ENCODE results near the gene UBE2S. TPM values are rescaled to one million over a fixed set of nuclear protein-coding genes. Genes with fewer than 3 reads are reported as not detected.

Gene UBE2S
- total and polyA plus RNA-seq, 2 of the 8 experiments (the other 6 are each of a cell fraction or from before 2014, with no cell fraction given): 398 to 530 TPM

DNA sequence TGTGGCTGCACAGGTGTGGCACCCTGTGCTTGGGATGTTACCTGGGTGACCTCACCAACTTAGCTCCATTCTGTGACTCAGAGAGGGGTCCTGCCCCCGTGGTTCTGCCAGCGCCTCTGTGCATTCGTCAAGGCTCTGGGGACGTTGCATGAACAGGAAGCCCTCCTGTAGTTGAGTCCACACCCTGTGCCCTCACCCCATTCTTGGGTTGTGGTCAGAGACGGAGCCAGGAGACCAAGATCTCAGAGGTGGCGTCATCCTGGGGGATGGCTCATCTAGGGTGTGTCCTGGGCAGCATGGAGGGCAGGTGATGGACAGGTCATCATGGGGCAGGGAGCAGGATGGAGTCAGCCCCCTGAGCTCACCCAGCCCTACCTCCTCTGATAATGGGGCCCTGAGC, 55.5 kb downstream of the UBE2S start:
- Histone ChIP-seq H3K4me3 (ENCODE audit: extremely low read depth in 1 of 4, insufficient read depth in 2 of 4, low read depth in 3 of 4, low read length in 4 of 4) (no peak overlapping the region), H4K91ac (replicated peaks; ENCODE audit: insufficient read length, low read length) (peak overlapping the region; percentile 46), H2BK12ac (ENCODE audit: low read depth, low read length) (peak overlapping the region; percentile 68; the same call in 1 of the 2 replicates), H3K4ac (replicated peaks; ENCODE audit: insufficient read length, low read depth, low read length) (no peak overlapping the region), H3K4me1 (replicated peaks in 1 of 4; ENCODE audit: control insufficient read depth in 3 of 4, insufficient read depth in 4 of 4, low read length in 3 of 4) (peaks cover 11 to 44% (median 26%) of the 10 kb centered on the region in 4 experiments), H2BK120ac (replicated peaks; ENCODE audit: low read depth, low read length) (no peak overlapping the region), H3K9ac (replicated peaks in 1 of 4; ENCODE audit: extremely low read depth in 1 of 4, low read depth in 3 of 4, low read length in 3 of 4) (no peak overlapping the region), H3K14ac (ENCODE audit: insufficient read length) (peak overlapping the region; percentile 29), H4K5ac (ENCODE audit: insufficient read length, low read depth, low read length) (no peak overlapping the region), H4K8ac (ENCODE audit: extremely low read depth, insufficient read depth, low read length) (peak overlapping the region; percentile 80), H3K27me3 (replicated peaks in 1 of 4; ENCODE audit: control insufficient read depth in 3 of 4, extremely low read depth in 1 of 4, insufficient read depth in 3 of 4, low read length in 3 of 4) (peaks cover 17 to 47% (median 39%) of the 10 kb centered on the region in 4 experiments), H3K9me3 (ENCODE audit: insufficient read depth in 2 of 2, low read depth in 1 of 2, low read length in 1 of 2) (no peaks in the 10 kb centered on the region), H3K56ac (replicated peaks; ENCODE audit: insufficient read length, low read depth, low read length) (no peak overlapping the region), H3K36me3 (ENCODE audit: control insufficient read depth in 2 of 4, insufficient read depth in 4 of 4, low read length in 3 of 4) (peaks cover 0 to 18% (median 1%) of the 10 kb centered on the region in 4 experiments; a peak in 2 of 8 replicates), H2AFZ (ENCODE audit: low read length) (no peak overlapping the region), H3K23me2 (ENCODE audit: low read depth, low read length) (peaks cover 12% of the 10 kb centered on the region; the same call in 1 of the 2 replicates), H3K4me2 (ENCODE audit: insufficient read depth in 1 of 2, low read depth in 2 of 2, low read length in 2 of 2) (no peak overlapping the region), H2BK20ac (ENCODE audit: low read length) (0 out of 2 replicates have a peak overlapping the region, but pooled peaks have one; percentile 90), H2BK5ac (ENCODE audit: low read depth, low read length) (no peak overlapping the region), H4K20me1 (replicated peaks in 1 of 2; ENCODE audit: control insufficient read depth in 1 of 2, insufficient read depth in 2 of 2, low read length in 2 of 2) (peaks cover 0 to 10% of the 10 kb centered on the region in 2 experiments), H3K23ac (ENCODE audit: insufficient read length) (no peak overlapping the region), H2BK15ac (ENCODE audit: low read length) (peak overlapping the region; percentile 61; the same call in 1 of the 2 replicates), H3K18ac (ENCODE audit: extremely low read depth, low read length) (peak overlapping the region; percentile 38), H2AK5ac (ENCODE audit: low read depth, low read length) (0 out of 2 replicates have a peak overlapping the region, but pooled peaks have one; percentile 15), H3K79me2 (ENCODE audit: control insufficient read depth in 1 of 2, insufficient read depth in 2 of 2, low read length in 2 of 2) (no peaks in the 10 kb centered on the region), H3K27ac (ENCODE audit: low read depth, low read length) (no peak overlapping the region), H3K79me1 (ENCODE audit: low read depth, low read length) (no peaks in the 10 kb centered on the region)
- FAIRE-seq: no peak
- no peak for TF ChIP-seq TEAD4 (IDR thresholded peaks at IDR 0.05; ENCODE audit: low read depth, low read length)
- TF ChIP-seq HDAC2 (IDR thresholded peaks at IDR 0.05; ENCODE audit: borderline replicate concordance in 1 of 2, low read depth in 2 of 2, low read length in 2 of 2): no peak
- no peak for DNase-seq (ENCODE audit: low read depth in 1 of 2, low spot score in 2 of 2)
- 88% methylated on average over 5 of the region's 6 CpGs; no CpG with 5 or more reads in 1 of the 2 experiments for WGBS, 2 experiments (ENCODE audit: extremely low coverage in 1 of 2, insufficient coverage in 1 of 2, insufficient read length in 1 of 2, insufficient replicate concordance in 2 of 2, low coverage in 1 of 2, low lambda C conversion rate in 2 of 2, missing lambda C conversion rate in 1 of 2)
- CTCF ChIA-PET (ENCODE audit: partially characterized antibody): interaction anchor here (0.9 to 1.6 kb wide), 7 partner anchors 8 to 66 kb away, joined by 3 to 7 read pairs (median 3); partner anchors contain the start of gene KMT5C
- POLR2A ChIA-PET (ENCODE audit: partially characterized antibody): interaction anchor here (1.0 to 7.9 kb wide), 8 partner anchors 9 to 55 kb away, joined by 3 to 58 read pairs (median 6); partner anchors contain the start of genes GARIN5B, IL11 and KMT5C

Data from H1 (cell line).